Measurements from ENCODE around the gene HBP1. TPM values are rescaled to one million over a fixed set of nuclear protein-coding genes. Genes with fewer than 3 reads are reported as not detected.
"Not testable (repeated sequence)": the region's sequence is repeated elsewhere in the genome, so short reads cannot be mapped to it uniquely, and the experiment has no call there.

HBP1 gene
- total RNA-seq, 2 donors from 2014 or later = 30.3 to 48.8 TPM

DNA sequence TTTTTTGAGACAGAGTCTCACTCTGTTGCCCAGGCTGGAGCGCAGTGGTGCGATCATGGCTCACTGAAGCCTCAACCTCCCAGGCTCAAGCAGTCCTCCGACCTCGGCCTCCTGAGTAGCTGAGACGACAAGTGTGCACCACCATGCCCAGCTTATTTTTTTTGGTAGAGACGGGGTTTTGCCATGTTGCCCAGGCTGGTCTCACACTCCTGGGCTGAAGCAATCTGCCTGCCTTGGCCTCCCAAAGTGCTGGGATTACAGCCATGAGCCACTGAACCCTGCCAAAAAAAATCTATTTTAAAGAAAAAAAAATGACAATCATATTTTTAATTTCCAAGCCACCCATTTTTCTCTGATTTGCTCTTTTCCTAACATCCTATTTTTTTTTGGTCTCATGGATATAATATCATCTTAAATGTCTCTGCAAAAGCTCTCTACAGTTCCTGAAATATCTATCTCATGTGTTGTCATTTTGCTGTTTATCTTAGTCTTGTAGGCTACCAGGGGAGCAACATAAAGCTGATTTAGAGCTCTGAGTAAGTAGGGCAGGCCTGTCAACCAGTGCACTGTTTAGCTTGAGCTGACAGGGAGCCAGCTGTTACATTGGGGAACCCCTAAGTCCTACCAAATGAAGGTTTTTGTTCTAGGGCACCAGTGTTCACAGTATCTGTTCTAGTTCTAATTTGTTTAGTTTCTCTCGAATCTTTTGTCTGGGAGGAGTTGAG is 29.9 kb upstream of the HBP1 start:
- Histone ChIP-seq H3K27me3 (no peaks in the 10 kb centered on the region), H3K9me3 (no peaks in the 10 kb centered on the region), H3K27ac (no peak overlapping the region), H3K36me3 (replicated peaks in 1 of 2; ENCODE audit: insufficient read depth in 1 of 2, low read depth in 2 of 2) (no peaks in the 10 kb centered on the region), H3K4me1 (no peaks in the 10 kb centered on the region), H3K4me3 (no peak overlapping the region)
- intact Hi-C loops (cut with DNase I) = no loop called here
- 82 to 86% methylated on average over 5 to 7 of the region's 7 CpGs for WGBS, 2 donors
- DNase-seq (no peak), ATAC-seq (no peak)
- TF ChIP-seq, protein P1, sequence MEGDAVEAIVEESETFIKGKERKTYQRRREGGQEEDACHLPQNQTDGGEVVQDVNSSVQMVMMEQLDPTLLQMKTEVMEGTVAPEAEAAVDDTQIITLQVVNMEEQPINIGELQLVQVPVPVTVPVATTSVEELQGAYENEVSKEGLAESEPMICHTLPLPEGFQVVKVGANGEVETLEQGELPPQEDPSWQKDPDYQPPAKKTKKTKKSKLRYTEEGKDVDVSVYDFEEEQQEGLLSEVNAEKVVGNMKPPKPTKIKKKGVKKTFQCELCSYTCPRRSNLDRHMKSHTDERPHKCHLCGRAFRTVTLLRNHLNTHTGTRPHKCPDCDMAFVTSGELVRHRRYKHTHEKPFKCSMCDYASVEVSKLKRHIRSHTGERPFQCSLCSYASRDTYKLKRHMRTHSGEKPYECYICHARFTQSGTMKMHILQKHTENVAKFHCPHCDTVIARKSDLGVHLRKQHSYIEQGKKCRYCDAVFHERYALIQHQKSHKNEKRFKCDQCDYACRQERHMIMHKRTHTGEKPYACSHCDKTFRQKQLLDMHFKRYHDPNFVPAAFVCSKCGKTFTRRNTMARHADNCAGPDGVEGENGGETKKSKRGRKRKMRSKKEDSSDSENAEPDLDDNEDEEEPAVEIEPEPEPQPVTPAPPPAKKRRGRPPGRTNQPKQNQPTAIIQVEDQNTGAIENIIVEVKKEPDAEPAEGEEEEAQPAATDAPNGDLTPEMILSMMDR (IDR thresholded peaks at IDR 0.05) = no peak

DNA sequence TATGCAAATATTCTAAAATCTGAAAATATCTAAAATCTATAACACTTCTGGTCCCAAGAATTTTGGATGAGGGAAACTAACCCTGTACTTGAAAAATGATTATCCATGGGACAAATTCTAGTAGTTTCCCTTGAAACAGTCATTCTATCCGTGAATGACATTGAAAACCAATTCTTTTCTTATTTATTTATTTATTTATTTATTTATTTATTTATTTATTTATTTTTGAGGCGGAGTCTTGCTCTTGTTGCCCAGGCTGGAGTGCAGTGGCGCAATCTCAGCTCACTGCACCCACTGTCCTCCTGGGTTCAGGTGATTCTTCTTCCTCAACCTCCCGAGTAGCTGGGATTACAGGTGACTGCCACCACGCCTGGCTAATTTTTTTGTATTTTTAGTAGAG is 24.9 kb upstream of the HBP1 start:
- intact Hi-C loops (cut with DNase I); DNase-seq; ATAC-seq; H3K27me3 ChIP-seq; H3K9me3 ChIP-seq; H3K4me1 ChIP-seq; H3K36me3 ChIP-seq (replicated peaks in 1 of 2; ENCODE audit: insufficient read depth in 1 of 2, low read depth in 2 of 2); H3K27ac ChIP-seq; H3K4me3 ChIP-seq: not testable (repeated sequence)
- 81 to 85% methylated on average over 5 of the region's 5 CpGs for WGBS, 2 donors

DNA sequence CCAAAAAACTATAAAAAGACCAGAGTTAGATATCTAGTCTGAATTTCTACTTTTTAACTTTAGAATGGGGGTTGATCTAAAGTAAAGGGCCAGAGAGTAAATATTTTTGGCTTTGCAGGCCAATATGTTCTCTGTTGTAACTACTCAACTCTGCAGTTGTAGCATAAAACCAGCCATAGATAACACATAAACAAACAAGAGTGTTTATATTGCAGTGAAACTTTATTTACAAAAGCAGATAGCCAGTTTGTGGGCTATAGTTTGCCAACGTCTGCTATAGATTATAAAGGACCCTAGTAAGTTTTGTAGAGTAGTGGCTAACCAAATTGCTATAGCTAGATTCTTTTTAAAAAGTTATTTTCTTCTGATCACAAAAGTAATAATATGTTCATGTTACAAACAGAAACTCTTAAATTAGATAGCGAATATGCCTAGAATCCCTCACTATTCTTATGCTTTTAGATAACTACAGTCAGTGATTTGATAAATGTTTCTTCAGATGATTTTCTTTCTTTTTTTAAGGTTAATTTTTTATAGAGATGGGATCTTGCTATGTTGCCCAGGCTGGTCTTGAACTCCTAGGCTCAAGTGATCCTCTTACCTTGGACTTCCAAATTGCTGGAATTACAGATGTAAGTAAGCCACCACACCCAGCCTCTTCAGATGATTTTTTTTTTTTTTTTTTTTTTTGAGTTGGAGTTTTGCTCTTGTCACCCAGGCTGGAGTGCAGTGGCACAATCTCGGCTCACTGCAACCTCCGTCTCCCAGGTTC is 23.6 kb upstream of the HBP1 start:
- intact Hi-C loops (cut with DNase I) = loop anchor here (5.0 kb wide), 1 partner anchor 353 kb away; no protein-coding TSS in a partner anchor

DNA sequence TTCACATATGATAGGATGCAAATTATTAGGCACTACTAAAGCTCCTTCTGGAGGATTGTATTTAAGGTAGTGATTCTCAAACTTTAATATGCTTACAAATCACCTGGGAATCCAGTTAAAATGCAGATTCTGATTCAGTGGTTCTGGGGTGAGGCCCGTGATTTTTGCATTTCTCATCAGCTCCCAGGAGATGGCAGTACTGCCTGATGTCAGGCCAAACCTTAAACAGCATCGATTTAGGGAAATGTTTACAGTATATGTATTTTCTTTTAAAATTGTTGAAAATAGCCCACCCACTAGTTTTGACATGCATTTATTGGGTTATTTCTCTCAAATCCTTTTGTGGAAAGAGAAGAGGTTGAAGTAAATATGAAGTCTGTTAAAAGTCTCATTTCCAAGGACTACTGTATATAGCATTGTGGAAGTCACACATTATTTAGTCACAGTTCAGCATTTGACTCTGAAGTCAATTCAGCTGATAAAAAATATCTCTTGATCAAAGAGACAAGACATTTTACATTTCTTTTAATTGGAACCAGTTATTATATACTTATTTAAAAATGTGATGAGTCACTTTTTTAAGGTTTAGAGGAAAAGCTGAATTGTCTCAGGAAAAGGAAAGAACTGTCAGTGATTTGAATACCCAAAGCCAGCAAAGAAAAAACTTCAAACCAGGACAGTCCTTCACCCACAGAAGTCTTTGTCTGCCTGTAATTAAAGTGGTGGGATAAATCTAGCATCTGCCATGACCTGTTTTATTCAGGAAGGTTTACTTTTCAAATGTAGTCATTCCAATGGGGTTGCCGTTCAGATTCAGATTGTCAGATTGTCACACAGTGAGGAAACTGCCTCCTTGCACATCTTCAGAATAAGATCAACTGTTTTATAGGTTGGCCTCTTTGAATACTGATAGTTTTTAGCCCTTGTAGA is 21.1 kb upstream of the HBP1 start:
- intact Hi-C loops (cut with DNase I) = loop anchor here (5.0 kb wide), 1 partner anchor 355 kb away; no protein-coding TSS in a partner anchor
- DNase-seq = peak in 3 of 4 donors; percentile 13 to 36 (median 14)
- TF ChIP-seq POLR2A (IDR thresholded peaks at IDR 0.05) = no peak
- TF ChIP-seq, protein P1 (IDR thresholded peaks at IDR 0.05) = peak; percentile 14 to 58 (median 54)
- no peak overlapping the region for H3K4me3 ChIP-seq
- H3K27me3 ChIP-seq = no peaks in the 10 kb centered on the region
- no peak overlapping the region for H3K27ac ChIP-seq
- no peaks in the 10 kb centered on the region for H3K36me3 ChIP-seq (replicated peaks in 1 of 2; ENCODE audit: insufficient read depth in 1 of 2, low read depth in 2 of 2)
- H3K4me1 ChIP-seq = peaks cover 4% of the 10 kb centered on the region
- H3K9me3 ChIP-seq = no peaks in the 10 kb centered on the region
- WGBS, 2 donors = 29 to 30% methylated on average over 3 of the region's 3 CpGs
- ATAC-seq = peak; percentile 53

More for the DNA sequence above, 23.6 kb upstream of the HBP1 start:
- Histone ChIP-seq H3K4me1 (peaks cover 4% of the 10 kb centered on the region), H3K27me3 (no peaks in the 10 kb centered on the region), H3K9me3 (no peaks in the 10 kb centered on the region), H3K4me3 (no peak overlapping the region), H3K36me3 (replicated peaks in 1 of 2; ENCODE audit: insufficient read depth in 1 of 2, low read depth in 2 of 2) (no peaks in the 10 kb centered on the region), H3K27ac (no peak overlapping the region)
- ATAC-seq (no peak), DNase-seq (no peak)
- TF ChIP-seq POLR2A (IDR thresholded peaks at IDR 0.05) = no peak
- 77 to 85% methylated on average over 4 of the region's 4 CpGs for WGBS, 2 donors

DNA sequence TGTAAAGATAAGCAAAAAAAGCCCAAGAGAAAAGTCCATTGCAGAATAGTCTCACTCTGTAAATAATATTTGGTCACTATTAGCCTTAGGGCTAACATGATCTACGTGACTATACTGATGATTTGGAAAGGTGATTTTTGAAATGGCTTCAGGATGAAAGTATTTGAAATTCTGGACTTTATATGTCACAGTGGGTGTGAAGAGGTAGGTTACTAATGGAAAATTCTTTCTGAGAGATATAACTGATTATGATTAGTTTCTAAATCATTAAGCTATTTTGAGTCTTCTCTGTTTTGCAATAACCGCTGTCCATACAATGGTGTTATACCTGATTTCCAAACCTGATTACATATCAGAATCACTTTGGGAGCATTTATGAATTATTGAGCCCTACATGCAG is 20.1 kb upstream of the HBP1 start:
- intact Hi-C loops (cut with DNase I) = loop anchor here (5.0 kb wide), 1 partner anchor 356 kb away; no protein-coding TSS in a partner anchor
- H3K27ac ChIP-seq = no peak overlapping the region
- no peaks in the 10 kb centered on the region for H3K9me3 ChIP-seq
- ATAC-seq = no peak
- H3K4me1 ChIP-seq = peaks cover 4% of the 10 kb centered on the region
- no peak for DNase-seq
- WGBS, 2 donors = 81 to 89% methylated on average over 2 of the region's 2 CpGs
- TF ChIP-seq, protein P1 (IDR thresholded peaks at IDR 0.05) = no peak
- no peak for TF ChIP-seq POLR2A (IDR thresholded peaks at IDR 0.05)
- no peak overlapping the region for H3K4me3 ChIP-seq
- no peaks in the 10 kb centered on the region for H3K27me3 ChIP-seq
- H3K36me3 ChIP-seq (replicated peaks in 1 of 2; ENCODE audit: insufficient read depth in 1 of 2, low read depth in 2 of 2) = no peaks in the 10 kb centered on the region

Measured in body of pancreas (tissue), 4 donors.